Keratinocyte (primary cell): ENCODE data around the gene CUEDC1. TPM values are rescaled to one million over a fixed set of nuclear protein-coding genes. Genes with fewer than 3 reads are reported as not detected.

Experiments
- DNase-seq: peaks from one replicate; pipeline ENCODE4 v3.0.0-alpha.2; 2011; ENCODE audit warnings: low read depth, missing footprints, low spot score
- FAIRE-seq: peaks from 2 replicates; lab custom pipeline; 2011; peaks lifted over from hg19 to GRCh38; lab: Jason Lieb, UNC
- H2AFZ ChIP-seq: 2 replicates; pipeline ENCODE4 v1.6.0; 2012; ENCODE audit warnings: low read length, control low read depth, inconsistent platforms; ENCODE audit not compliant: control insufficient read depth
- H3K27ac ChIP-seq: 2 replicates; pipeline ENCODE4 v1.5.1; 2011; ENCODE audit warnings: low read length; ENCODE audit not compliant: control insufficient read depth, insufficient read depth
- H3K27me3 ChIP-seq: 3 replicates; pipeline ENCODE4 v1.6.0; 2011; ENCODE audit warnings: low read length; ENCODE audit not compliant: control insufficient read depth, insufficient read depth; ENCODE audit errors: extremely low read depth
- H3K36me3 ChIP-seq, 2 experiments: 2 replicates in 1 of 2; 3 replicates in 1 of 2; pipeline ENCODE4 v1.5.1; 2011; ENCODE audit warnings: low read length in 2 of 2, mild to moderate bottlenecking in 1 of 2; ENCODE audit not compliant: control insufficient read depth in 2 of 2, insufficient read depth in 2 of 2; ENCODE audit errors: extremely low read depth in 1 of 2
- H3K4me1 ChIP-seq: 3 replicates; pipeline ENCODE4 v1.5.1; 2011; ENCODE audit warnings: low read length; ENCODE audit not compliant: control insufficient read depth, insufficient read depth; ENCODE audit errors: extremely low read depth
- H3K4me2 ChIP-seq: 3 replicates; pipeline ENCODE4 v1.6.0; 2011; ENCODE audit warnings: low read depth, low read length; ENCODE audit not compliant: control insufficient read depth, insufficient read depth; ENCODE audit errors: extremely low read depth
- H3K4me3 ChIP-seq, 3 experiments: fragments of 200-600 bp in 1 of 3; sonication (generic) in 1 of 3; 2 replicates in 2 of 3; 3 replicates in 1 of 3; pipeline ENCODE4 v1.5.1; 2011 to 2016; ENCODE audit warnings: low read length in 3 of 3, mild to moderate bottlenecking in 3 of 3, control low read depth in 2 of 3, inconsistent platforms in 1 of 3, low read depth in 1 of 3, mixed read lengths in 1 of 3, mixed run types in 1 of 3, moderate library complexity in 1 of 3; ENCODE audit not compliant: control insufficient read depth in 2 of 3, insufficient read depth in 2 of 3; ENCODE audit errors: extremely low read depth in 1 of 3
- H3K79me2 ChIP-seq: 2 replicates; pipeline ENCODE4 v1.6.0; 2012; ENCODE audit warnings: low read length; ENCODE audit not compliant: control insufficient read depth, insufficient read depth
- H3K9ac ChIP-seq: 3 replicates; pipeline ENCODE4 v1.6.0; 2011; ENCODE audit warnings: low read length; ENCODE audit not compliant: control insufficient read depth, insufficient read depth; ENCODE audit errors: extremely low read depth
- H3K9me1 ChIP-seq: 3 replicates; pipeline ENCODE4 v1.6.0; 2011; ENCODE audit warnings: low read length; ENCODE audit not compliant: control insufficient read depth, insufficient read depth; ENCODE audit errors: extremely low read depth
- H3K9me3 ChIP-seq: 2 replicates; pipeline ENCODE4 v1.5.1; 2012; ENCODE audit warnings: low read depth, low read length; ENCODE audit not compliant: control insufficient read depth
- H4K20me1 ChIP-seq: 3 replicates; pipeline ENCODE4 v1.6.0; 2011; ENCODE audit warnings: low read length; ENCODE audit not compliant: control insufficient read depth, insufficient read depth; ENCODE audit errors: extremely low read depth
- EZH2 ChIP-seq: IDR thresholded peaks from one replicate; pipeline ENCODE4 v1.6.1; 2012; ENCODE audit warnings: inconsistent platforms, mild to moderate bottlenecking, low read length, moderate library complexity
- dilution Hi-C: fragments of 300-500 bp; cut with MboI; formaldehyde crosslinking; loops from one replicate; pipeline ENCODE4 v1.7.0; 2020; ENCODE audit warnings: low sequenced_read_pairs; ENCODE audit not compliant: extremely low pct_ligation_motif_present
- polyA plus RNA-seq, 5 experiments: library from polyadenylated mRNA; depleted of rRNA in 3 of 5; stranded (reverse) in 3 of 5; stranded (forward) in 1 of 5; unstranded in 1 of 5; fragments of >200 nt; gene quantifications; 1 replicate in 1 of 5; 2 replicates in 3 of 5; 3 replicates in 1 of 5; pipeline versions ENCODE4 v1.2.1 to v1.2.3, GENCODE V29; 2011 to 2012; ENCODE audit warnings: missing spikeins in 2 of 5, low read depth in 1 of 5, low replicate concordance in 1 of 5
- TF ChIP-seq, protein P1 (sequence below), 3 experiments: IDR thresholded peaks in 1 of 3; conservative IDR thresholded peaks in 1 of 3; optimal IDR thresholded peaks in 1 of 3; 2 replicates in 2 of 3; 3 replicates in 1 of 3; pipeline versions ENCODE3 to v1.5.1; 2011; ENCODE audit warnings: low read length in 3 of 3, mild to moderate bottlenecking in 3 of 3, moderate library complexity in 2 of 3, control low read depth in 1 of 3, inconsistent platforms in 1 of 3; ENCODE audit not compliant: insufficient read depth in 2 of 3; ENCODE audit errors: extremely low read depth in 1 of 3

The CUEDC1 gene
- polyA plus RNA-seq, 1 donor (not counting 4 experiments of a cell fraction or from before 2014, with no cell fraction given): 12.9 TPM

GRCh38 chr17:57949649-57950048, 5.6 kb downstream of the CUEDC1 start:
- DNase-seq: no peak
- Histone ChIP-seq H3K27me3 (no peaks in the 10 kb centered on the region), H3K9ac (no peak overlapping the region), H3K36me3 (no peaks in the 10 kb centered on the region), H4K20me1 (no peaks in the 10 kb centered on the region), H3K9me1 (no peaks in the 10 kb centered on the region), H3K4me3 (no peak overlapping the region), H3K4me2 (no peak overlapping the region), H2AFZ (no peak overlapping the region), H3K79me2 (peaks cover 24% of the 10 kb centered on the region), H3K9me3 (no peaks in the 10 kb centered on the region), H3K4me1 (peaks cover 57% of the 10 kb centered on the region), H3K27ac (peak overlapping the region; percentile 24)
- peak; percentile 71 for FAIRE-seq
- TF ChIP-seq, protein P1, sequence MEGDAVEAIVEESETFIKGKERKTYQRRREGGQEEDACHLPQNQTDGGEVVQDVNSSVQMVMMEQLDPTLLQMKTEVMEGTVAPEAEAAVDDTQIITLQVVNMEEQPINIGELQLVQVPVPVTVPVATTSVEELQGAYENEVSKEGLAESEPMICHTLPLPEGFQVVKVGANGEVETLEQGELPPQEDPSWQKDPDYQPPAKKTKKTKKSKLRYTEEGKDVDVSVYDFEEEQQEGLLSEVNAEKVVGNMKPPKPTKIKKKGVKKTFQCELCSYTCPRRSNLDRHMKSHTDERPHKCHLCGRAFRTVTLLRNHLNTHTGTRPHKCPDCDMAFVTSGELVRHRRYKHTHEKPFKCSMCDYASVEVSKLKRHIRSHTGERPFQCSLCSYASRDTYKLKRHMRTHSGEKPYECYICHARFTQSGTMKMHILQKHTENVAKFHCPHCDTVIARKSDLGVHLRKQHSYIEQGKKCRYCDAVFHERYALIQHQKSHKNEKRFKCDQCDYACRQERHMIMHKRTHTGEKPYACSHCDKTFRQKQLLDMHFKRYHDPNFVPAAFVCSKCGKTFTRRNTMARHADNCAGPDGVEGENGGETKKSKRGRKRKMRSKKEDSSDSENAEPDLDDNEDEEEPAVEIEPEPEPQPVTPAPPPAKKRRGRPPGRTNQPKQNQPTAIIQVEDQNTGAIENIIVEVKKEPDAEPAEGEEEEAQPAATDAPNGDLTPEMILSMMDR (optimal IDR thresholded peaks at IDR 0.05 in 1 of 3, IDR thresholded peaks at IDR 0.05 in 1 of 3, conservative IDR thresholded peaks at IDR 0.05 in 1 of 3; ENCODE audit: extremely low read depth in 1 of 3, insufficient read depth in 2 of 3, low read length in 3 of 3): no peak
- no peak for TF ChIP-seq EZH2
- dilution Hi-C loops: no loop called here

DNA sequence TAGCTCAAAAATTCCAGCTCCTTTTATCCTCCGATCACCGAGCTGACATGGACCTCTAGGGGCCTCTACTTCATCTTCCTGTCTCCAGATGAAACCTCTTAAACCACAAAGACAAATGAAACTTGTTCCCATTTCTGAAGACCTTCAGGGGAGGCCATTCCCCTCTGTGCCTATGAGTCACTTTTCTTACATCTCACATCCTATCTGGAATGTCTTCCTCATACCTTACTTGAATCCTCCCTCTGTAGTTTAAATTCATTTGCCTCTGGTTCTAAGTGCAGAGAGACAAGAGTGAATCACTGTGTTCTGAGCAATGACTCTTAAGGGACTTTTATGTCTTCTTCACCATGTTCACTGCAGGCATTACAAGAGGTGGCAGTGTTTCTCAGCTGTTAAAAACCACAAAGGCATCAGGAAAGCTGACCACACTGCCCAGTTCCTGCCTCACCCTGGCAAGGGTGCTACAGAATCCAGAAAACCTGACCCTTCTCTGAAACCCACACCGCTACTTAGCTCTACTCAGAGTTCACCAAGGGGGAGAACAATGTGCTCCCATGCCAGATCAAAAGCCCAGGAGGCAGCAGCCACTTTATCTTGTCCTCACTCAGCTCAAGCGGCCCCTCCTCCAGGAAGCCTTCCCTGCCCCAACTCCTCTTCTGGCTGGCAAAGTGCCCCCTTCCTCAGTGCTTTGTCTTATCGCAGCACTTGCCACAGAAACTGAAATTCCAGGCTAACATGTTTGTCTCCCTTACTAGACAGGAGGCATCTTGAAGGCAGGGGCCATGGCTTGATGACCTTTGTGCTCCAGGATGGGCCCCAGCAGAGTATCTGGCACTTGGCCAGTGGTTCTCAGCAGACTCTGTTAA, 6.4 kb downstream of the CUEDC1 start:
- TF ChIP-seq EZH2: no peak
- TF ChIP-seq, protein P1 (optimal IDR thresholded peaks at IDR 0.05 in 1 of 3, IDR thresholded peaks at IDR 0.05 in 1 of 3, conservative IDR thresholded peaks at IDR 0.05 in 1 of 3; ENCODE audit: extremely low read depth in 1 of 3, insufficient read depth in 2 of 3, low read length in 3 of 3): peak in 1 of 3 experiments; percentile 33
- Histone ChIP-seq H3K27ac (peak overlapping the region; percentile 82), H3K36me3 (no peaks in the 10 kb centered on the region), H4K20me1 (no peaks in the 10 kb centered on the region), H3K4me1 (peaks cover 52% of the 10 kb centered on the region), H3K9ac (peak overlapping the region; percentile 43), H3K4me2 (peak overlapping the region; percentile 40), H2AFZ (no peak overlapping the region), H3K9me1 (no peaks in the 10 kb centered on the region), H3K9me3 (no peaks in the 10 kb centered on the region), H3K27me3 (no peaks in the 10 kb centered on the region), H3K4me3 (peak overlapping the region in 1 of 3 experiments; percentile 9), H3K79me2 (peaks cover 25% of the 10 kb centered on the region)
- dilution Hi-C loops: no loop called here
- DNase-seq (peak; percentile 90), FAIRE-seq (peak; percentile 59)
